Smooth muscle cell (in vitro differentiated cells): ENCODE measurements around the gene FSTL3. TPM values are rescaled to one million over a fixed set of nuclear protein-coding genes. Genes with fewer than 3 reads are reported as not detected.
"Not testable (repeated sequence)": the region's sequence is repeated elsewhere in the genome, so short reads cannot be mapped to it uniquely, and the experiment has no call there.

Source experiments
- DNase-seq: peaks from one replicate; lab custom pipeline; 2025; ENCODE audit not compliant: unreplicated experiment; lab: John Stamatoyannopoulos, UW
- H2AFZ ChIP-seq: fragments of 200-600 bp; sonication (generic); 2 replicates; pipeline ENCODE4 v1.6.0; 2016; ENCODE audit warnings: antibody characterized with exemption, low read depth, mild to moderate bottlenecking
- H3F3A ChIP-seq: fragments of 200-600 bp; sonication (generic); 2 replicates; pipeline ENCODE4 v1.6.0; 2017; ENCODE audit warnings: antibody characterized with exemption, low read depth
- H3K27ac ChIP-seq: fragments of 200-600 bp; sonication (generic); 2 replicates; pipeline ENCODE4 v1.5.1; 2016; ENCODE audit warnings: low read depth, mild to moderate bottlenecking
- H3K27me3 ChIP-seq: fragments of 200-600 bp; sonication (generic); 2 replicates; pipeline ENCODE4 v1.6.1; 2016; ENCODE audit warnings: low read depth, mild to moderate bottlenecking
- H3K36me3 ChIP-seq: fragments of 200-600 bp; sonication (generic); 2 replicates; pipeline ENCODE4 v1.5.1; 2016; ENCODE audit warnings: low read depth
- H3K4me1 ChIP-seq: fragments of 200-600 bp; sonication (generic); 2 replicates; pipeline ENCODE4 v1.5.1; 2016; ENCODE audit warnings: low read depth
- H3K4me2 ChIP-seq: fragments of 200-600 bp; sonication (generic); 2 replicates; pipeline ENCODE4 v1.6.0; 2016; ENCODE audit warnings: mild to moderate bottlenecking
- H3K4me3 ChIP-seq: fragments of 200-600 bp; sonication (generic); 2 replicates; pipeline ENCODE4 v1.5.1; 2016; ENCODE audit warnings: mild to moderate bottlenecking
- H3K79me2 ChIP-seq: fragments of 200-600 bp; sonication (generic); 2 replicates; pipeline ENCODE4 v1.6.0; 2016; ENCODE audit warnings: low read depth, mild to moderate bottlenecking
- H3K9ac ChIP-seq: fragments of 200-600 bp; sonication (generic); 2 replicates; pipeline ENCODE4 v1.6.0; 2016; ENCODE audit warnings: low read depth
- H3K9me3 ChIP-seq: fragments of 200-600 bp; sonication (generic); replicated peaks from 2 replicates; pipeline ENCODE4 v1.5.1; 2016; ENCODE audit warnings: low read depth
- H4K20me1 ChIP-seq: fragments of 200-600 bp; sonication (generic); 2 replicates; pipeline ENCODE4 v1.6.0; 2016; ENCODE audit warnings: low read depth
- CTCF ChIP-seq: fragments of 200-600 bp; sonication (generic); IDR thresholded peaks from 2 replicates; pipeline ENCODE4 v1.5.1; 2017; ENCODE audit warnings: borderline replicate concordance, mild to moderate bottlenecking, antibody characterized with exemption; ENCODE audit not compliant: insufficient read depth, poor library complexity, severe bottlenecking
- WGBS: methylation state at CpG from one replicate; pipeline ENCODE4 v1.1.7; 2016; ENCODE audit warnings: low lambda C conversion rate; 5-methylcytosine and 5-hydroxymethylcytosine counted together
- polyA plus RNA-seq: library from polyadenylated mRNA; unstranded; fragments of >200 nt; fragmentation: Nextera tagmentation; extraction: Ambion mirVana; gene quantifications from 2 replicates; pipeline ENCODE4 v1.2.1, GENCODE V29; 2016
- total RNA-seq: library from RNA; depleted of rRNA; stranded (reverse); fragments of >200 nt; gene quantifications from 2 replicates; pipeline ENCODE4 v1.2.3, GENCODE V29; 2014

Gene FSTL3
- total and polyA plus RNA-seq, 2 experiments from 2014 or later: 132 to 172 TPM

GRCh38 chr19:694481-695351 is 18.5 kb downstream of the FSTL3 start:
- Histone ChIP-seq H3F3A (no peaks in the 10 kb centered on the region), H3K4me3 (no peak overlapping the region), H3K36me3 (no peaks in the 10 kb centered on the region), H4K20me1 (no peaks in the 10 kb centered on the region), H2AFZ (no peak overlapping the region), H3K4me2 (no peak overlapping the region), H3K79me2 (no peaks in the 10 kb centered on the region), H3K27ac (no peak overlapping the region), H3K27me3 (no peaks in the 10 kb centered on the region), H3K9ac (no peak overlapping the region), H3K4me1 (no peaks in the 10 kb centered on the region), H3K9me3 (no peaks in the 10 kb centered on the region)
- no peak for TF ChIP-seq CTCF
- DNase-seq: no peak
- 87% methylated on average over 35 of the region's 41 CpGs for whole genome bisulfite sequencing

- H3K9ac ChIP-seq: no peak within 1 kb of the TSS
- no peak for DNase-seq
- no peaks in the 10 kb centered on the region for H3K9me3 ChIP-seq
- no peak for TF ChIP-seq CTCF
- H3K4me3 ChIP-seq: no peak within 1 kb of the TSS
- H3K27me3 ChIP-seq: no peaks in the 10 kb centered on the region
- no peak within 1 kb of the TSS for H2AFZ ChIP-seq
- H4K20me1 ChIP-seq: no peaks in the 10 kb centered on the region
- no peaks in the 10 kb centered on the region for H3K79me2 ChIP-seq
- H3K27ac ChIP-seq: no peak within 1 kb of the TSS
- H3K36me3 ChIP-seq: no peaks in the 10 kb centered on the region
- H3K4me2 ChIP-seq: no peak within 1 kb of the TSS
- 92% methylated on average over 27 of the region's 31 CpGs for WGBS
- no peaks in the 10 kb centered on the region for H3F3A ChIP-seq
- no peaks in the 10 kb centered on the region for H3K4me1 ChIP-seq
These were observed 19.3 kb downstream of the FSTL3 start, which contains the start of gene PRSS57 for GRCh38 chr19:695352-695949. PRSS57 (minus strand) TSS chr19:695452; CDS start chr19:695430, 22 bp downstream.

GRCh38 chr19:698529-698928 is 22.3 kb downstream of the FSTL3 start:
- not testable (repeated sequence) for H3F3A ChIP-seq, H3K27ac ChIP-seq, H4K20me1 ChIP-seq, H3K4me2 ChIP-seq, H2AFZ ChIP-seq, H3K79me2 ChIP-seq, H3K4me3 ChIP-seq, H3K4me1 ChIP-seq, DNase-seq, H3K36me3 ChIP-seq, H3K9ac ChIP-seq, H3K9me3 ChIP-seq, H3K27me3 ChIP-seq
- WGBS: 94% methylated on average over 12 of the region's 15 CpGs

- H3K4me3 ChIP-seq, H3K4me1 ChIP-seq, H3K9me3 ChIP-seq, H3K4me2 ChIP-seq, H3K36me3 ChIP-seq, H4K20me1 ChIP-seq, H3K27me3 ChIP-seq, H2AFZ ChIP-seq, H3K9ac ChIP-seq, H3F3A ChIP-seq, H3K27ac ChIP-seq, DNase-seq, H3K79me2 ChIP-seq: not testable (repeated sequence)
- 82% methylated on average over 14 of the region's 14 CpGs for WGBS
These were observed 23.7 kb downstream of the FSTL3 start for GRCh38 chr19:699885-700284.

- not testable (repeated sequence) for H3F3A ChIP-seq
- 95% methylated on average over 6 of the region's 6 CpGs for WGBS
These were observed 26.7 kb downstream of the FSTL3 start for GRCh38 chr19:702847-703246.

More at GRCh38 chr19:702847-703246, 26.7 kb downstream of the FSTL3 start:
- H4K20me1 ChIP-seq, H3K27me3 ChIP-seq, H3K4me1 ChIP-seq, H3K9me3 ChIP-seq, H3K27ac ChIP-seq, H3K79me2 ChIP-seq, H3K9ac ChIP-seq, H3K4me3 ChIP-seq, H2AFZ ChIP-seq, H3K36me3 ChIP-seq, H3K4me2 ChIP-seq, DNase-seq: not testable (repeated sequence)
